ENCODE data around the gene KLHDC9.

Gene KLHDC9

GRCh38 chr1:161084597-161084988, 13.6 kb upstream of the KLHDC9 start:
- TF ChIP-seq ZNF70 (CRISPR knock-in tag; IDR thresholded peaks at IDR 0.05) (no peak), ESRRG (CRISPR knock-in tag; IDR thresholded peaks at IDR 0.05) (no peak), BACH2 (CRISPR knock-in tag; IDR thresholded peaks at IDR 0.05; ENCODE audit: borderline replicate concordance) (no peak), TOX (CRISPR knock-in tag; IDR thresholded peaks at IDR 0.05; ENCODE audit: borderline replicate concordance) (no peak), ZC3H10 (CRISPR knock-in tag; IDR thresholded peaks at IDR 0.05) (no peak), CSDC2 (CRISPR knock-in tag; IDR thresholded peaks at IDR 0.05) (no peak), ZNF565 (CRISPR knock-in tag; conservative IDR thresholded peaks at IDR 0.05; ENCODE audit: low read depth) (no peak), TSHZ2 (CRISPR knock-in tag; IDR thresholded peaks at IDR 0.05) (no peak), TCF4 (CRISPR knock-in tag; IDR thresholded peaks at IDR 0.05; ENCODE audit: borderline replicate concordance) (no peak), ISL1 (CRISPR knock-in tag; IDR thresholded peaks at IDR 0.05) (no peak), ZFP30 (CRISPR knock-in tag; IDR thresholded peaks at IDR 0.05) (no peak), ZNF8 (CRISPR knock-in tag; IDR thresholded peaks at IDR 0.05) (no peak), ARNTL (CRISPR knock-in tag; IDR thresholded peaks at IDR 0.05; ENCODE audit: borderline replicate concordance, low read depth) (no peak), POU6F1 (CRISPR knock-in tag; IDR thresholded peaks at IDR 0.05; ENCODE audit: borderline replicate concordance, low read depth) (no peak), ZFP3 (CRISPR knock-in tag; IDR thresholded peaks at IDR 0.05) (no peak), PPARA (CRISPR knock-in tag; IDR thresholded peaks at IDR 0.05; ENCODE audit: borderline replicate concordance) (no peak), RARB (CRISPR knock-in tag; IDR thresholded peaks at IDR 0.05) (no peak)
- TF ChIP-seq, protein P1, sequence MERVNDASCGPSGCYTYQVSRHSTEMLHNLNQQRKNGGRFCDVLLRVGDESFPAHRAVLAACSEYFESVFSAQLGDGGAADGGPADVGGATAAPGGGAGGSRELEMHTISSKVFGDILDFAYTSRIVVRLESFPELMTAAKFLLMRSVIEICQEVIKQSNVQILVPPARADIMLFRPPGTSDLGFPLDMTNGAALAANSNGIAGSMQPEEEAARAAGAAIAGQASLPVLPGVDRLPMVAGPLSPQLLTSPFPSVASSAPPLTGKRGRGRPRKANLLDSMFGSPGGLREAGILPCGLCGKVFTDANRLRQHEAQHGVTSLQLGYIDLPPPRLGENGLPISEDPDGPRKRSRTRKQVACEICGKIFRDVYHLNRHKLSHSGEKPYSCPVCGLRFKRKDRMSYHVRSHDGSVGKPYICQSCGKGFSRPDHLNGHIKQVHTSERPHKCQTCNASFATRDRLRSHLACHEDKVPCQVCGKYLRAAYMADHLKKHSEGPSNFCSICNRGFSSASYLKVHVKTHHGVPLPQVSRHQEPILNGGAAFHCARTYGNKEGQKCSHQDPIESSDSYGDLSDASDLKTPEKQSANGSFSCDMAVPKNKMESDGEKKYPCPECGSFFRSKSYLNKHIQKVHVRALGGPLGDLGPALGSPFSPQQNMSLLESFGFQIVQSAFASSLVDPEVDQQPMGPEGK (CRISPR knock-in tag; IDR thresholded peaks at IDR 0.05; ENCODE audit: borderline replicate concordance), result no peak

GRCh38 chr1:161085165-161085564, 13.0 kb upstream of the KLHDC9 start:
- no peak for ATAC-seq
- TF ChIP-seq CSRNP3 (CRISPR knock-in tag; IDR thresholded peaks at IDR 0.05), result no peak
- no peak for TF ChIP-seq TOX (CRISPR knock-in tag; IDR thresholded peaks at IDR 0.05; ENCODE audit: borderline replicate concordance)
- TF ChIP-seq POU6F1 (CRISPR knock-in tag; IDR thresholded peaks at IDR 0.05; ENCODE audit: borderline replicate concordance, low read depth), result no peak
- no peak for TF ChIP-seq OSR1 (CRISPR knock-in tag; IDR thresholded peaks at IDR 0.05)
- no peak for TF ChIP-seq ZNF8 (CRISPR knock-in tag; IDR thresholded peaks at IDR 0.05)
- TF ChIP-seq TCF4 (CRISPR knock-in tag; IDR thresholded peaks at IDR 0.05; ENCODE audit: borderline replicate concordance), result no peak
- TF ChIP-seq GLIS3 (CRISPR knock-in tag; IDR thresholded peaks at IDR 0.05), result no peak
- no peak for TF ChIP-seq ZFP3 (CRISPR knock-in tag; IDR thresholded peaks at IDR 0.05)
- TF ChIP-seq PPARA (CRISPR knock-in tag; IDR thresholded peaks at IDR 0.05; ENCODE audit: borderline replicate concordance), result no peak
- no peak for TF ChIP-seq SNAI2 (CRISPR knock-in tag; IDR thresholded peaks at IDR 0.05)
- no peak for TF ChIP-seq BACH2 (CRISPR knock-in tag; IDR thresholded peaks at IDR 0.05; ENCODE audit: borderline replicate concordance)

More at GRCh38 chr1:161084597-161084988, 13.6 kb upstream of the KLHDC9 start:
- no peak for ATAC-seq

All from SK-N-SH treated with all-trans-retinoic acid at 6 μM for 48 hours (cell line).